H1 (cell line): Measurements from ENCODE around the gene PRSS36. TPM values are rescaled to one million over a fixed set of nuclear protein-coding genes. Genes with fewer than 3 reads are reported as not detected.
"Not testable (repeated sequence)": the region's sequence is repeated elsewhere in the genome, so short reads cannot be mapped to it uniquely, and the experiment has no call there.

ENCODE experiments used
- CTCF ChIA-PET: fragments of 300-600 bp; sonication (Branson Sonifier 250); formaldehyde crosslinking; loops from one replicate; lab custom pipeline; 2021; ENCODE audit not compliant: partially characterized antibody; lab: Charles Lee
- POLR2A ChIA-PET: fragments of 300-600 bp; sonication (Branson Sonifier 250); formaldehyde crosslinking; loops from one replicate; lab custom pipeline; 2021; ENCODE audit warnings: inconsistent platforms; ENCODE audit not compliant: partially characterized antibody; lab: Charles Lee
- DNase-seq, 2 experiments: peaks; one replicate each; pipeline versions ENCODE4 v3.0.0 to v3.0.0-alpha.2; 2010 to 2022; ENCODE audit warnings: low spot score in 2 of 2, low read depth in 1 of 2, mixed read lengths in 1 of 2
- FAIRE-seq: peaks from 2 replicates; lab custom pipeline; 2011; peaks lifted over from hg19 to GRCh38; lab: Jason Lieb, UNC
- H2AFZ ChIP-seq: 2 replicates; pipeline ENCODE4 v1.8.1; 2012; ENCODE audit warnings: low read length, inconsistent platforms
- H2AK5ac ChIP-seq: 2 replicates; pipeline ENCODE4 v1.6.1; 2013; ENCODE audit warnings: low read depth, low read length
- H2BK120ac ChIP-seq: replicated peaks from 2 replicates; pipeline ENCODE3; 2013; ENCODE audit warnings: low read depth, low read length, inconsistent platforms
- H2BK12ac ChIP-seq: 2 replicates; pipeline ENCODE4 v1.6.1; 2013; ENCODE audit warnings: low read depth, low read length
- H2BK15ac ChIP-seq: 2 replicates; pipeline ENCODE4 v1.6.1; 2013; ENCODE audit warnings: low read length
- H2BK20ac ChIP-seq: 2 replicates; pipeline ENCODE4 v1.6.1; 2013; ENCODE audit warnings: low read length
- H2BK5ac ChIP-seq: 2 replicates; pipeline ENCODE4 v1.6.1; 2013; ENCODE audit warnings: low read depth, low read length
- H3K14ac ChIP-seq: 2 replicates; pipeline ENCODE4 v1.6.1; 2013; ENCODE audit warnings: inconsistent platforms; ENCODE audit not compliant: insufficient read length
- H3K18ac ChIP-seq: 2 replicates; pipeline ENCODE4 v1.6.1; 2013; ENCODE audit warnings: low read length; ENCODE audit errors: extremely low read depth
- H3K23ac ChIP-seq: 2 replicates; pipeline ENCODE4 v1.6.1; 2013; ENCODE audit warnings: inconsistent platforms; ENCODE audit not compliant: insufficient read length
- H3K23me2 ChIP-seq: 2 replicates; pipeline ENCODE4 v1.6.1; 2013; ENCODE audit warnings: low read depth, low read length
- H3K27ac ChIP-seq: 2 replicates; pipeline ENCODE4 v1.6.1; 2011; ENCODE audit warnings: low read depth, low read length, inconsistent platforms
- H3K27me3 ChIP-seq, 4 experiments: replicated peaks in 1 of 4; 1 replicate in 1 of 4; 2 replicates in 3 of 4; pipeline versions ENCODE4 v1.6.1 to v1.8.1; 2011 to 2013; ENCODE audit warnings: low read length in 3 of 4, mild to moderate bottlenecking in 3 of 4, inconsistent platforms in 2 of 4, mixed read lengths in 2 of 4, moderate library complexity in 1 of 4; ENCODE audit not compliant: control insufficient read depth in 3 of 4, insufficient read depth in 3 of 4; ENCODE audit errors: extremely low read depth in 1 of 4
- H3K36me3 ChIP-seq, 4 experiments: 2 replicates each; pipeline versions ENCODE4 v1.6.1 to v1.8.1; 2011 to 2013; ENCODE audit warnings: mild to moderate bottlenecking in 4 of 4, low read length in 3 of 4, moderate library complexity in 2 of 4, control low read depth in 1 of 4, inconsistent platforms in 1 of 4; ENCODE audit not compliant: insufficient read depth in 4 of 4, control insufficient read depth in 2 of 4
- H3K4ac ChIP-seq: replicated peaks from 2 replicates; pipeline ENCODE3; 2013; ENCODE audit warnings: low read length, low read depth, mixed read lengths, inconsistent platforms; ENCODE audit not compliant: insufficient read length
- H3K4me1 ChIP-seq, 4 experiments: replicated peaks in 1 of 4; 1 replicate in 1 of 4; 2 replicates in 3 of 4; pipeline versions ENCODE4 v1.6.1 to v1.8.1; 2011 to 2013; ENCODE audit warnings: low read length in 3 of 4, inconsistent platforms in 2 of 4, mixed read lengths in 1 of 4; ENCODE audit not compliant: insufficient read depth in 4 of 4, control insufficient read depth in 3 of 4
- H3K4me2 ChIP-seq, 2 experiments: 2 replicates each; pipeline versions ENCODE4 v1.6.1 to v1.8.1; 2011 to 2013; ENCODE audit warnings: low read depth in 2 of 2, low read length in 2 of 2, control low read depth in 1 of 2, inconsistent platforms in 1 of 2, mild to moderate bottlenecking in 1 of 2; ENCODE audit not compliant: insufficient read depth in 1 of 2
- H3K4me3 ChIP-seq, 4 experiments: fragments of 200-600, 300-600 bp in 1 of 4; sonication (generic), shearing (Covaris generic), sonication (Bioruptor Twin) in 1 of 4; 2 replicates each; pipeline versions ENCODE4 v1.5.1 to v1.8.1; 2011 to 2016; ENCODE audit warnings: low read length in 4 of 4, low read depth in 3 of 4, control low read depth in 2 of 4, inconsistent platforms in 2 of 4, mild to moderate bottlenecking in 2 of 4, mixed read lengths in 1 of 4, moderate library complexity in 1 of 4; ENCODE audit not compliant: insufficient read depth in 2 of 4; ENCODE audit errors: extremely low read depth in 1 of 4
- H3K56ac ChIP-seq: replicated peaks from 2 replicates; pipeline ENCODE3; 2013; ENCODE audit warnings: low read depth, mild to moderate bottlenecking, mixed read lengths, low read length, inconsistent platforms; ENCODE audit not compliant: insufficient read length
- H3K79me1 ChIP-seq: 2 replicates; pipeline ENCODE4 v1.6.1; 2013; ENCODE audit warnings: low read depth, low read length, control low read depth
- H3K79me2 ChIP-seq, 2 experiments: 2 replicates each; pipeline versions ENCODE4 v1.6.1 to v1.8.1; 2012 to 2013; ENCODE audit warnings: low read length in 2 of 2, mild to moderate bottlenecking in 2 of 2, inconsistent platforms in 1 of 2; ENCODE audit not compliant: insufficient read depth in 2 of 2, control insufficient read depth in 1 of 2
- H3K9ac ChIP-seq, 4 experiments: replicated peaks in 1 of 4; 1 replicate in 1 of 4; 2 replicates in 3 of 4; pipeline versions ENCODE4 v1.6.1 to v1.8.1; 2011 to 2013; ENCODE audit warnings: low read depth in 3 of 4, low read length in 3 of 4, control low read depth in 2 of 4, mild to moderate bottlenecking in 2 of 4, moderate library complexity in 2 of 4, inconsistent platforms in 1 of 4; ENCODE audit errors: extremely low read depth in 1 of 4
- H3K9me3 ChIP-seq, 2 experiments: 2 replicates each; pipeline versions ENCODE4 v1.6.1 to v1.8.1; 2012 to 2013; ENCODE audit warnings: mild to moderate bottlenecking in 2 of 2, moderate library complexity in 2 of 2, control low read depth in 1 of 2, inconsistent platforms in 1 of 2, low read depth in 1 of 2, low read length in 1 of 2, mixed read lengths in 1 of 2; ENCODE audit not compliant: insufficient read depth in 2 of 2
- H4K20me1 ChIP-seq, 2 experiments: replicated peaks in 1 of 2; 2 replicates each; pipeline versions ENCODE3 to v1.8.1; 2011 to 2013; ENCODE audit warnings: inconsistent platforms in 2 of 2, low read length in 2 of 2, mild to moderate bottlenecking in 1 of 2; ENCODE audit not compliant: insufficient read depth in 2 of 2, control insufficient read depth in 1 of 2
- H4K5ac ChIP-seq: 2 replicates; pipeline ENCODE4 v1.6.1; 2013; ENCODE audit warnings: low read length, low read depth, mixed read lengths, inconsistent platforms; ENCODE audit not compliant: insufficient read length
- H4K8ac ChIP-seq: 2 replicates; pipeline ENCODE4 v1.8.0; 2013; ENCODE audit warnings: mild to moderate bottlenecking, moderate library complexity, low read length, inconsistent platforms; ENCODE audit not compliant: insufficient read depth; ENCODE audit errors: extremely low read depth
- H4K91ac ChIP-seq: replicated peaks from 2 replicates; pipeline ENCODE3; 2013; ENCODE audit warnings: low read length, mixed read lengths, inconsistent platforms; ENCODE audit not compliant: insufficient read length
- WGBS, 2 experiments: shearing (Covaris generic) in 1 of 2; methylation state at CpG; one replicate each; pipeline versions ENCODE4 v1.1.6 to v1.1.7; 2013 to 2015; ENCODE audit warnings: low lambda C conversion rate in 2 of 2, mixed read lengths in 2 of 2, inconsistent platforms in 1 of 2, low coverage in 1 of 2, missing lambda C conversion rate in 1 of 2; ENCODE audit not compliant: insufficient replicate concordance in 2 of 2, insufficient coverage in 1 of 2, insufficient read length in 1 of 2; ENCODE audit errors: extremely low coverage in 1 of 2, missing lambda C conversion rate in 1 of 2; 5-methylcytosine and 5-hydroxymethylcytosine counted together
- polyA plus RNA-seq, 7 experiments: library from polyadenylated mRNA; depleted of rRNA in 3 of 7; stranded (reverse) in 5 of 7; unstranded in 2 of 7; fragments of >200 nt in 5 of 7; fragments of 200-250 nt in 2 of 7; gene quantifications; 1 replicate in 5 of 7; 2 replicates in 1 of 7; 4 replicates in 1 of 7; pipeline versions ENCODE4 v1.2.1 to v1.2.3, GENCODE V29; 2011 to 2013; ENCODE audit warnings: missing spikeins in 2 of 7, mixed read lengths in 2 of 7
- total RNA-seq: library from RNA; stranded (reverse); fragmentation: NEBNext Ultra II Directional; extraction: Animal tissue kit (Norgen Biotek cat#: 25700); gene quantifications from 2 replicates; pipeline ENCODE4 v1.2.1, GENCODE V29; 2021

Gene PRSS36
- total and polyA plus RNA-seq, 2 of the 8 experiments (the other 6 are each of a cell fraction or from before 2014, with no cell fraction given), result 1.3 to 1.9 TPM

GRCh38 chr16:31150976-31151375 is 1.1 kb upstream of the PRSS36 start:
- POLR2A ChIA-PET, result interaction anchor here (0.5 to 34.9 kb wide), 6 partner anchors 9 to 47 kb away, joined by 3 to 713 read pairs (median 4); partner anchors contain the start of genes BCKDK, FUS, KAT8 and PRSS8
- not testable (repeated sequence) for H2BK20ac ChIP-seq, H3K36me3 ChIP-seq, H2BK15ac ChIP-seq, H3K4ac ChIP-seq, H3K79me2 ChIP-seq, H2BK12ac ChIP-seq, H2AFZ ChIP-seq, H3K56ac ChIP-seq, H3K14ac ChIP-seq, H4K8ac ChIP-seq, H3K23ac ChIP-seq, H3K27ac ChIP-seq, H2BK120ac ChIP-seq, H4K5ac ChIP-seq, H3K4me3 ChIP-seq, H3K79me1 ChIP-seq, H2BK5ac ChIP-seq, H3K23me2 ChIP-seq, H4K20me1 ChIP-seq, H4K91ac ChIP-seq, DNase-seq, FAIRE-seq, H3K18ac ChIP-seq, H3K9ac ChIP-seq, H3K9me3 ChIP-seq, H2AK5ac ChIP-seq, H3K4me2 ChIP-seq
- CTCF ChIA-PET, result interaction anchor here (1.0 to 1.3 kb wide), 3 partner anchors 8 to 73 kb away, joined by 3 to 6 read pairs (median 4); no protein-coding TSS in a partner anchor
- peaks cover 0 to 11% (median 5%) of the 10 kb centered on the region in 4 experiments; a peak in 4 of 7 replicates for H3K27me3 ChIP-seq
- WGBS, 2 experiments, result 88% methylated on average over 5 of the region's 6 CpGs; no CpG with 5 or more reads in 1 of the 2 experiments
- H3K4me1 ChIP-seq, result peaks cover 0 to 18% (median 4%) of the 10 kb centered on the region in 4 experiments; a peak in 5 of 7 replicates
